CD8-positive, alpha-beta memory T cell (primary cell): ENCODE measurements around the gene LGALS9B. TPM values are rescaled to one million over a fixed set of nuclear protein-coding genes. Genes with fewer than 3 reads are reported as not detected.
A peak's percentile ranks its signal among the peaks of the same experiment; 100 is the strongest.
"Not testable (repeated sequence)": the region's sequence is repeated elsewhere in the genome, so short reads cannot be mapped to it uniquely, and the experiment has no call there.

Source experiments
- CTCF ChIA-PET: fragments of 350-600 bp; sonication (Branson Sonifier 250); formaldehyde crosslinking; loops from one replicate; lab custom pipeline; 2021; ENCODE audit warnings: antibody characterized with exemption; lab: Charles Lee
- POLR2A ChIA-PET: fragments of 350-600 bp; sonication (Branson Sonifier 250); formaldehyde crosslinking; loops from one replicate; lab custom pipeline; 2021; ENCODE audit warnings: antibody characterized with exemption; lab: Charles Lee
- DNase-seq, 5 donors: peaks; one replicate each; pipeline versions ENCODE4 v3.0.0 to v3.0.0-alpha.2; 2020 to 2022; ENCODE audit warnings: mixed read lengths in 1 of 5
- H3K27ac ChIP-seq: one replicate; pipeline ENCODE4 v1.7.0; 2013; ENCODE audit warnings: low read depth, mild to moderate bottlenecking, low read length, moderate library complexity
- H3K27me3 ChIP-seq: 2 replicates; pipeline ENCODE4 v1.7.0; 2013; ENCODE audit warnings: low read length, mild to moderate bottlenecking; ENCODE audit not compliant: insufficient read depth, poor library complexity, severe bottlenecking
- H3K36me3 ChIP-seq: 2 replicates; pipeline ENCODE4 v1.7.0; 2013; ENCODE audit warnings: mild to moderate bottlenecking, low read length, moderate library complexity; ENCODE audit not compliant: insufficient read depth
- H3K4me1 ChIP-seq: 2 replicates; pipeline ENCODE4 v1.7.0; 2013; ENCODE audit warnings: mild to moderate bottlenecking, low read length, moderate library complexity; ENCODE audit not compliant: insufficient read depth
- H3K4me3 ChIP-seq: 2 replicates; pipeline ENCODE4 v1.7.0; 2013; ENCODE audit warnings: mild to moderate bottlenecking, low read length
- H3K9me3 ChIP-seq: 2 replicates; pipeline ENCODE4 v1.7.0; 2013; ENCODE audit warnings: mild to moderate bottlenecking, low read length
- H3K27ac Mint-ChIP-seq, 8 donors: one replicate each; pipeline ENCODE4 v1.8.0; 2020 to 2021; ENCODE audit warnings: mixed read lengths in 8 of 8, mild to moderate bottlenecking in 6 of 8, inconsistent platforms in 3 of 8, moderate library complexity in 3 of 8
- H3K27me3 Mint-ChIP-seq, 2 donors: one replicate each; pipeline ENCODE4 v1.8.0; 2020 to 2021; ENCODE audit warnings: mixed read lengths in 2 of 2, mild to moderate bottlenecking in 1 of 2, moderate library complexity in 1 of 2
- H3K36me3 Mint-ChIP-seq, 3 donors: one replicate each; pipeline ENCODE4 v1.8.0; 2020 to 2021; ENCODE audit warnings: mixed read lengths in 3 of 3, inconsistent platforms in 1 of 3, mild to moderate bottlenecking in 1 of 3
- H3K4me1 Mint-ChIP-seq, 3 donors: one replicate each; pipeline ENCODE4 v1.8.0; 2020 to 2021; ENCODE audit warnings: mixed read lengths in 3 of 3, inconsistent platforms in 1 of 3, mild to moderate bottlenecking in 1 of 3
- H3K4me3 Mint-ChIP-seq, 7 donors: one replicate each; pipeline ENCODE4 v1.8.0; 2020 to 2021; ENCODE audit warnings: mixed read lengths in 7 of 7, mild to moderate bottlenecking in 6 of 7, moderate library complexity in 4 of 7, inconsistent platforms in 2 of 7
- H3K9me3 Mint-ChIP-seq, 5 donors: one replicate each; pipeline ENCODE4 v1.8.0; 2020 to 2022; ENCODE audit warnings: mixed read lengths in 5 of 5, mild to moderate bottlenecking in 3 of 5, moderate library complexity in 2 of 5, inconsistent platforms in 1 of 5
- polyA plus RNA-seq: library from polyadenylated mRNA; unstranded; fragments of 300-500 nt; fragmentation: Illumina TruSeq; gene quantifications from one replicate; pipeline ENCODE4 v1.2.3, GENCODE V29; 2021
- total RNA-seq, 2 experiments: library from RNA; stranded (reverse); gene quantifications; one replicate each; pipeline ENCODE4 v1.2.3, GENCODE V29; 2021

Gene LGALS9B
- total and polyA plus RNA-seq, 3 experiments from 2014 or later = not detected

GRCh38 chr17:20477398-20478071 lies 10.2 kb upstream of the LGALS9B start:
- H3K9me3 Mint-ChIP-seq, H3K4me3 Mint-ChIP-seq, POLR2A ChIA-PET, H3K27ac Mint-ChIP-seq, H3K27me3 ChIP-seq, H3K36me3 Mint-ChIP-seq, CTCF ChIA-PET, H3K4me1 Mint-ChIP-seq, H3K4me3 ChIP-seq, DNase-seq, H3K27ac ChIP-seq, H3K4me1 ChIP-seq, H3K27me3 Mint-ChIP-seq, H3K9me3 ChIP-seq, H3K36me3 ChIP-seq: not testable (repeated sequence)

GRCh38 chr17:20475137-20475831 lies 7.9 kb upstream of the LGALS9B start:
- H3K27ac ChIP-seq, H3K27me3 Mint-ChIP-seq, H3K36me3 Mint-ChIP-seq, H3K4me1 ChIP-seq, H3K9me3 Mint-ChIP-seq, POLR2A ChIA-PET, CTCF ChIA-PET, H3K27ac Mint-ChIP-seq, H3K4me3 Mint-ChIP-seq, DNase-seq, H3K36me3 ChIP-seq, H3K9me3 ChIP-seq, H3K27me3 ChIP-seq, H3K4me1 Mint-ChIP-seq, H3K4me3 ChIP-seq: not testable (repeated sequence)

- H3K9me3 Mint-ChIP-seq, H3K4me1 ChIP-seq, H3K9me3 ChIP-seq, H3K4me1 Mint-ChIP-seq, POLR2A ChIA-PET, CTCF ChIA-PET, H3K27ac ChIP-seq, H3K27me3 ChIP-seq, H3K36me3 Mint-ChIP-seq, H3K27ac Mint-ChIP-seq, H3K36me3 ChIP-seq, H3K27me3 Mint-ChIP-seq, H3K4me3 Mint-ChIP-seq, H3K4me3 ChIP-seq, DNase-seq: not testable (repeated sequence)
These were observed 6.7 kb upstream of the LGALS9B start for GRCh38 chr17:20474081-20474480.

DNA sequence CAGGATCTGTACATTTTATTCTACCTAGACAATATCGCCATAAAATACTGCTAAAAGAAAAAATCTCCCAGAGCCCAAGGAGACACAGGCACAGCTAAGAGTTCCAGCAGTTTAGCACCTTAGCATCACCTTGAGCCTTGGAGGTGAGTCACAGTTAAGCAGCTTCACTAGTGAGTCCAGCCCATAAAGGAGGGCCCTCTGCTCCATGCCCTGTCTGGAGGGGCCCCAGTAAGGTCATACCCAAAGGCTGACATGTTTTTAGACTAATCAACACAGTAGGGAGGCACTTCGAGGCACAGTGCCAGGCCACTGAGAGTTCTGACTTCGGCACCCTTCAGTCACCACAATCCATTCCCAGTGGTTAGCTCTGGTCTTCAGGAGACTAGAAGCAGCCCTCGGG lies 2.6 kb upstream of the LGALS9B start:
- H3K4me1 ChIP-seq, H3K36me3 Mint-ChIP-seq, H3K27me3 ChIP-seq, H3K27ac ChIP-seq, H3K27me3 Mint-ChIP-seq, H3K9me3 ChIP-seq, CTCF ChIA-PET, DNase-seq, POLR2A ChIA-PET, H3K36me3 ChIP-seq, H3K27ac Mint-ChIP-seq, H3K4me3 Mint-ChIP-seq, H3K4me1 Mint-ChIP-seq, H3K9me3 Mint-ChIP-seq, H3K4me3 ChIP-seq: not testable (repeated sequence)

- peak in 1 of 5 donors; percentile 22 for DNase-seq
These were observed 1.8 kb upstream of the LGALS9B start for GRCh38 chr17:20469107-20469506.

DNA sequence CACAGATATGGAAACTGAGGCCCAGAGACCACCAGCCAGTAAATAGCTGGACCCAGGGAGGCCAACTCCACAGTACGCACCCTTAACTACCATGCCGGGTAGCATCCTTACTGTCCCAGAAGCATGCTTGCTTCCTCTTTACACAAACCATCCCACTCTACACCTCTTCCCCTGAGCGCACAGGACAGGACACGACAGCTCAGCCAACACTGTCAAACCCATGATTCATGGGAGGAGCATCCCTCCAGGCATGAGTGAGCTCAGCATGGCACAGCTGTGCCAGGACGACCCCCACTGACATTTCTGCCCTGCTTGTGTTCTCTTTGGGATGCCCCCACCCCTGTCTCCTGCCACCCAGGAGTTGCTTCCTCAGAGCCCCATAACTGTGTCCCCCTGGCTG lies 340 bp downstream of the LGALS9B start:
- H3K4me1 Mint-ChIP-seq, H3K27ac ChIP-seq, CTCF ChIA-PET: not testable (repeated sequence)

More at GRCh38 chr17:20469107-20469506, 1.8 kb upstream of the LGALS9B start:
- H3K9me3 ChIP-seq, H3K4me3 ChIP-seq, H3K4me1 ChIP-seq, H3K27ac ChIP-seq, H3K36me3 ChIP-seq, H3K4me3 Mint-ChIP-seq, H3K27me3 Mint-ChIP-seq, POLR2A ChIA-PET, H3K27me3 ChIP-seq, H3K9me3 Mint-ChIP-seq, H3K27ac Mint-ChIP-seq, CTCF ChIA-PET, H3K36me3 Mint-ChIP-seq, H3K4me1 Mint-ChIP-seq: not testable (repeated sequence)

GRCh38 chr17:20466553-20466952 lies 786 bp downstream of the LGALS9B start:
- H3K27ac Mint-ChIP-seq, H3K27me3 Mint-ChIP-seq, H3K9me3 Mint-ChIP-seq, H3K4me1 ChIP-seq, H3K4me3 Mint-ChIP-seq, H3K4me1 Mint-ChIP-seq, H3K4me3 ChIP-seq, POLR2A ChIA-PET, H3K9me3 ChIP-seq, DNase-seq, H3K27me3 ChIP-seq, H3K27ac ChIP-seq, CTCF ChIA-PET, H3K36me3 ChIP-seq, H3K36me3 Mint-ChIP-seq: not testable (repeated sequence)

More for the DNA sequence above, 340 bp downstream of the LGALS9B start:
- H3K36me3 ChIP-seq, H3K9me3 ChIP-seq, DNase-seq, POLR2A ChIA-PET, H3K9me3 Mint-ChIP-seq, H3K4me3 ChIP-seq, H3K36me3 Mint-ChIP-seq, H3K27me3 ChIP-seq, H3K4me1 ChIP-seq, H3K27me3 Mint-ChIP-seq: not testable (repeated sequence)
- peak overlapping the region in 1 of 8 donors; percentile 84 for H3K27ac Mint-ChIP-seq
- H3K4me3 Mint-ChIP-seq = peak overlapping the region in 3 of 7 donors; percentile 31 to 63 (median 50)

DNA sequence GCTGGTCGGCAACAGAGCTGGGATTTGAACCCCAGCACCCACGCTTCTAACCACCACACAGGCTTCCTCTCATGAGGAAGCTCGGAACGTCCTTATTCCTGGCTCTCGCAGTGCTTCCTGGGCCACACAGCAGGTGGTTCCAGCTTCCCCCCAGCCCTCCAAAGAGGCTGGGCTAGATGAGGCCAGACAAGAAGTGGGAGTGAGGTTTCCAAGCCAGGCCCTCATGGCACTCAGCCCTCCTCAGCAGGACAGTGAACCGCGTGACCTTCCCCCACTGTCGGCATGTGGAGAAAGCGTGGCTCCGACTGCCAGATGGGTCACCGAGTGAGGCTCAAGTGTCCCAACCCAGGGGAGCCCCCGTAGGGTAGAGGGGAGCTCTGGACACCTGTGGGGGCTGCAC lies 1.8 kb downstream of the LGALS9B start:
- CTCF ChIA-PET, H3K9me3 ChIP-seq, H3K36me3 Mint-ChIP-seq, POLR2A ChIA-PET, H3K4me1 Mint-ChIP-seq, H3K4me3 Mint-ChIP-seq, DNase-seq, H3K9me3 Mint-ChIP-seq, H3K27ac ChIP-seq, H3K27me3 ChIP-seq, H3K4me1 ChIP-seq, H3K36me3 ChIP-seq, H3K27me3 Mint-ChIP-seq, H3K27ac Mint-ChIP-seq, H3K4me3 ChIP-seq: not testable (repeated sequence)
